GM19324 (cell line): ENCODE results near the gene LRRC41.
"Not testable (repeated sequence)": the region's sequence is repeated elsewhere in the genome, so short reads cannot be mapped to it uniquely, and the experiment has no call there.

Experiments
- ATAC-seq: cut with Tn5 transposase; IDR thresholded peaks from one replicate; pipeline ENCODE4 v1.9.1; 2021; ENCODE audit warnings: mild to moderate bottlenecking, moderate library complexity; ENCODE audit not compliant: unreplicated experiment, low FRiP score

Gene LRRC41

GRCh38 chr1:46246548-46247435, 56.6 kb downstream of the LRRC41 start:
- peak; percentile 46 for ATAC-seq

GRCh38 chr1:46246136-46246535, 57.3 kb downstream of the LRRC41 start:
- not testable (repeated sequence) for ATAC-seq

- no peak for ATAC-seq
These were observed 58.6 kb downstream of the LRRC41 start for GRCh38 chr1:46244656-46245371.

GRCh38 chr1:46243831-46244230, 59.6 kb downstream of the LRRC41 start:
- ATAC-seq, result not testable (repeated sequence)

- ATAC-seq, result no peak
These were observed 60.5 kb downstream of the LRRC41 start for GRCh38 chr1:46242918-46243317.

GRCh38 chr1:46241733-46242132, 61.7 kb downstream of the LRRC41 start:
- ATAC-seq, result not testable (repeated sequence)

GRCh38 chr1:46238865-46239264, 64.6 kb downstream of the LRRC41 start:
- not testable (repeated sequence) for ATAC-seq

GRCh38 chr1:46236882-46237281, 66.5 kb downstream of the LRRC41 start:
- ATAC-seq, result no peak

- not testable (repeated sequence) for ATAC-seq
These were observed 72.2 kb downstream of the LRRC41 start for GRCh38 chr1:46231231-46231630.
